OCI-LY7 (cell line): ENCODE results near the gene TRAPPC1. TPM values are rescaled to one million over a fixed set of nuclear protein-coding genes. Genes with fewer than 3 reads are reported as not detected.

Experiments used
- BruUV-seq: library from RNA; stranded (reverse); fragments of 400-500 nt; replicated peaks from 2 replicates; lab custom pipeline; 2021; lab: Mats Ljungman, UMichigan
- CTCF ChIA-PET: fragments of 300-600 bp; sonication (Branson Sonifier 250); formaldehyde crosslinking; loops from one replicate; lab custom pipeline; 2022; ENCODE audit warnings: antibody characterized with exemption; ENCODE audit not compliant: unreplicated experiment; lab: Charles Lee
- POLR2A ChIA-PET: fragments of 300-600 bp; sonication (Branson Sonifier 250); formaldehyde crosslinking; loops from one replicate; lab custom pipeline; 2022; ENCODE audit warnings: antibody characterized with exemption; lab: Charles Lee
- DNase-seq: peaks from one replicate; pipeline ENCODE4 v3.0.0-alpha.2; 2015; ENCODE audit warnings: low spot score
- H2AFZ ChIP-seq: fragments of 200-600 bp; sonication (generic), shearing (Covaris generic); 2 replicates; pipeline ENCODE4 v1.6.1; 2014; ENCODE audit warnings: mild to moderate bottlenecking, antibody characterized with exemption, low read length, moderate library complexity
- H3K27ac ChIP-seq: fragments of 200-600 bp; sonication (generic); 2 replicates; pipeline ENCODE4 v1.5.1; 2014; ENCODE audit warnings: mixed run types, low read depth, mild to moderate bottlenecking, moderate library complexity, low read length, inconsistent platforms; ENCODE audit not compliant: poor library complexity, severe bottlenecking
- H3K36me3 ChIP-seq: fragments of 200-600 bp; sonication (generic); 2 replicates; pipeline ENCODE4 v1.6.1; 2014; ENCODE audit warnings: mild to moderate bottlenecking, antibody characterized with exemption, low read length, moderate library complexity, mixed read lengths; ENCODE audit not compliant: insufficient read depth
- H3K4me1 ChIP-seq: fragments of 200-600 bp; sonication (generic); 2 replicates; pipeline ENCODE4 v1.5.1; 2014; ENCODE audit warnings: mild to moderate bottlenecking, low read length; ENCODE audit not compliant: insufficient read depth, poor library complexity, severe bottlenecking
- H3K4me2 ChIP-seq: fragments of 200-600 bp; sonication (generic); 2 replicates; pipeline ENCODE4 v1.6.1; 2014; ENCODE audit warnings: mild to moderate bottlenecking, low read length
- H3K4me3 ChIP-seq: fragments of 200-600 bp; sonication (generic); 2 replicates; pipeline ENCODE4 v1.5.1; 2014; ENCODE audit warnings: mild to moderate bottlenecking, low read depth, low read length; ENCODE audit not compliant: poor library complexity, severe bottlenecking
- H3K79me2 ChIP-seq: fragments of 200-600 bp; sonication (generic); 2 replicates; pipeline ENCODE4 v1.6.1; 2016; ENCODE audit warnings: low read depth, mild to moderate bottlenecking, low read length, moderate library complexity, mixed read lengths; ENCODE audit not compliant: insufficient read depth
- H3K9me2 ChIP-seq: fragments of 200-600 bp; sonication (generic); 2 replicates; pipeline ENCODE4 v1.6.1; 2016; ENCODE audit warnings: mild to moderate bottlenecking, low read length, mixed read lengths; ENCODE audit not compliant: insufficient read depth
- H3K9me3 ChIP-seq: fragments of 200-600 bp; sonication (generic); 2 replicates; pipeline ENCODE4 v1.6.1; 2014; ENCODE audit warnings: mild to moderate bottlenecking, mixed run types, low read length, mixed read lengths
- H4K20me1 ChIP-seq: fragments of 200-600 bp; sonication (generic); 2 replicates; pipeline ENCODE4 v1.6.1; 2014; ENCODE audit warnings: mild to moderate bottlenecking, antibody characterized with exemption, low read length, moderate library complexity, mixed read lengths; ENCODE audit not compliant: insufficient read depth
- CTCF ChIP-seq: fragments of 200-600 bp; sonication (generic); conservative IDR thresholded peaks from 2 replicates; pipeline ENCODE4 v1.5.1; 2014; ENCODE audit warnings: mild to moderate bottlenecking, antibody characterized with exemption, low read length, moderate library complexity, mixed read lengths
- EZH2phosphoT487 ChIP-seq: fragments of 200-600 bp; sonication (generic); IDR thresholded peaks from 2 replicates; pipeline ENCODE4 v1.6.1; 2018; ENCODE audit warnings: low read depth, borderline replicate concordance, mild to moderate bottlenecking, mixed run types, antibody characterized with exemption, low read length, moderate library complexity, mixed read lengths
- intact Hi-C: fragments of 100-400 bp; cut with micrococcal nuclease; formaldehyde crosslinking; loops from one replicate; pipeline ENCODE4 v1.10.0; 2022; ENCODE audit not compliant: unreplicated experiment
- total RNA-seq, 2 experiments: library from RNA; depleted of rRNA in 1 of 2; stranded (reverse); fragments of >200 nt in 1 of 2; shearing (Covaris generic) in 1 of 2; gene quantifications; 2 replicates each; pipeline ENCODE4 v1.2.3, GENCODE V29; 2014 to 2022

TRAPPC1 gene
- total RNA-seq, 2 experiments from 2014 or later: 40.2 to 150 TPM

GRCh38 chr17:7961421-7961820 is 29.7 kb upstream of the TRAPPC1 start:
- Histone ChIP-seq H3K4me1 (no peaks in the 10 kb centered on the region), H3K27ac (no peak overlapping the region), H3K79me2 (no peaks in the 10 kb centered on the region), H3K36me3 (no peaks in the 10 kb centered on the region), H3K9me2 (no peaks in the 10 kb centered on the region), H3K4me2 (no peak overlapping the region), H2AFZ (no peak overlapping the region), H3K9me3 (no peaks in the 10 kb centered on the region), H3K4me3 (no peak overlapping the region), H4K20me1 (no peaks in the 10 kb centered on the region)
- CTCF ChIA-PET: no interaction called here
- no peak for DNase-seq
- no peak for TF ChIP-seq EZH2phosphoT487
- POLR2A ChIA-PET: no interaction called here
- intact Hi-C loops: no loop called here
- BruUV-seq: no TSS peak

- Histone ChIP-seq H3K79me2 (no peaks in the 10 kb centered on the region), H3K9me2 (no peaks in the 10 kb centered on the region), H3K36me3 (no peaks in the 10 kb centered on the region), H3K4me3 (no peak overlapping the region), H3K27ac (no peak overlapping the region), H4K20me1 (no peaks in the 10 kb centered on the region), H2AFZ (no peak overlapping the region), H3K4me1 (no peaks in the 10 kb centered on the region), H3K4me2 (no peak overlapping the region), H3K9me3 (no peaks in the 10 kb centered on the region)
- DNase-seq: no peak
- intact Hi-C loops: no loop called here
- POLR2A ChIA-PET: no interaction called here
- no peak for TF ChIP-seq EZH2phosphoT487
- TF ChIP-seq CTCF: no peak
- CTCF ChIA-PET: no interaction called here
- no TSS peak for BruUV-seq
Observed at GRCh38 chr17:7959503-7960253, 27.9 kb upstream of the TRAPPC1 start.

- Histone ChIP-seq H2AFZ (no peak overlapping the region), H3K4me2 (no peak overlapping the region), H3K79me2 (no peaks in the 10 kb centered on the region), H3K9me2 (no peaks in the 10 kb centered on the region), H3K36me3 (no peaks in the 10 kb centered on the region), H3K27ac (no peak overlapping the region), H3K4me3 (no peak overlapping the region), H4K20me1 (no peaks in the 10 kb centered on the region), H3K4me1 (no peaks in the 10 kb centered on the region), H3K9me3 (no peaks in the 10 kb centered on the region)
- no TSS peak for BruUV-seq
- no peak for DNase-seq
- intact Hi-C loops: no loop called here
- ChIA-PET CTCF (no interaction called here), POLR2A (interaction anchor here (0.6 to 0.8 kb wide), 5 partner anchors 23 to 226 kb away, joined by 3 to 6 read pairs (median 3); no protein-coding TSS in a partner anchor)
- TF ChIP-seq CTCF (no peak), EZH2phosphoT487 (no peak)
Observed at GRCh38 chr17:7956228-7956965, 24.7 kb upstream of the TRAPPC1 start.
